GM21717 (cell line): ENCODE data around the gene KDM4B.

Experiments
- ATAC-seq: cut with Tn5 transposase; IDR thresholded peaks from one replicate; pipeline ENCODE4 v1.9.1; 2021; ENCODE audit warnings: mild to moderate bottlenecking, moderate library complexity; ENCODE audit not compliant: unreplicated experiment

The KDM4B gene

GRCh38 chr19:5103061-5103701 is 134.3 kb downstream of the KDM4B start:
- ATAC-seq: no peak

GRCh38 chr19:5103812-5104410 is 135.0 kb downstream of the KDM4B start:
- no peak for ATAC-seq

- no peak for ATAC-seq
These were observed 136.0 kb downstream of the KDM4B start for GRCh38 chr19:5104871-5105351.

GRCh38 chr19:5106191-5106726 is 137.3 kb downstream of the KDM4B start:
- no peak for ATAC-seq

- ATAC-seq: no peak
These were observed 138.1 kb downstream of the KDM4B start for GRCh38 chr19:5106971-5107370.

GRCh38 chr19:5107432-5108122 is 138.7 kb downstream of the KDM4B start:
- ATAC-seq: no peak

- no peak for ATAC-seq
These were observed 139.2 kb downstream of the KDM4B start for GRCh38 chr19:5108123-5108596.

GRCh38 chr19:5108866-5109265 is 140.0 kb downstream of the KDM4B start:
- ATAC-seq: no peak

GRCh38 chr19:5109560-5109959 is 140.6 kb downstream of the KDM4B start:
- ATAC-seq: no peak

- no peak for ATAC-seq
These were observed 141.6 kb downstream of the KDM4B start for GRCh38 chr19:5110546-5110945.

GRCh38 chr19:5111051-5111450 is 142.1 kb downstream of the KDM4B start:
- no peak for ATAC-seq

- no peak for ATAC-seq
These were observed 143.3 kb downstream of the KDM4B start for GRCh38 chr19:5112175-5112574.

- no peak for ATAC-seq
These were observed 144.0 kb downstream of the KDM4B start for GRCh38 chr19:5112681-5113575.

- no peak for ATAC-seq
These were observed 145.0 kb downstream of the KDM4B start for GRCh38 chr19:5113633-5114586.

GRCh38 chr19:5114727-5115126 is 145.8 kb downstream of the KDM4B start:
- ATAC-seq: no peak

GRCh38 chr19:5115351-5115750 is 146.4 kb downstream of the KDM4B start:
- no peak for ATAC-seq

GRCh38 chr19:5115771-5116202 is 146.9 kb downstream of the KDM4B start:
- ATAC-seq: no peak

- ATAC-seq: no peak
These were observed 147.4 kb downstream of the KDM4B start for GRCh38 chr19:5116292-5116691.

- no peak for ATAC-seq
These were observed 148.5 kb downstream of the KDM4B start for GRCh38 chr19:5117421-5117820.

GRCh38 chr19:5118026-5118425 is 149.1 kb downstream of the KDM4B start:
- ATAC-seq: no peak
